Thymus (tissue), 11 donors: ENCODE measurements around the gene EPHB1. TPM values are rescaled to one million over a fixed set of nuclear protein-coding genes. Genes with fewer than 3 reads are reported as not detected.

ENCODE experiments used
- DNase-seq, 9 donors: peaks; one replicate each; pipeline ENCODE4 v3.0.0-alpha.2; 2013; ENCODE audit warnings: low spot score in 9 of 9, low read depth in 6 of 9, missing footprints in 1 of 9
- H3K27ac ChIP-seq, 2 donors: one replicate each; pipeline ENCODE4 v1.5.1; 2013; ENCODE audit warnings: control low read depth in 1 of 2, low read depth in 1 of 2, low read length in 1 of 2, mild to moderate bottlenecking in 1 of 2, moderate library complexity in 1 of 2
- H3K27me3 ChIP-seq, 2 donors: one replicate each; pipeline ENCODE4 v1.5.1; 2013; ENCODE audit warnings: low read length in 1 of 2; ENCODE audit not compliant: control insufficient read depth in 2 of 2, insufficient read depth in 1 of 2
- H3K36me3 ChIP-seq, 2 donors: one replicate each; pipeline ENCODE4 v1.5.1; 2013; ENCODE audit warnings: low read length in 1 of 2, mild to moderate bottlenecking in 1 of 2, moderate library complexity in 1 of 2; ENCODE audit not compliant: control insufficient read depth in 2 of 2, insufficient read depth in 2 of 2
- H3K4me1 ChIP-seq, 2 donors: one replicate each; pipeline ENCODE4 v1.5.1; 2013; ENCODE audit warnings: low read length in 2 of 2; ENCODE audit not compliant: control insufficient read depth in 2 of 2, insufficient read depth in 2 of 2
- H3K4me3 ChIP-seq, 2 donors: one replicate each; pipeline ENCODE4 v1.5.1; 2013; ENCODE audit warnings: low read length in 2 of 2, control low read depth in 1 of 2, mild to moderate bottlenecking in 1 of 2
- H3K9me3 ChIP-seq, 2 donors: one replicate each; pipeline ENCODE4 v1.5.1; 2013; ENCODE audit warnings: low read length in 1 of 2, mild to moderate bottlenecking in 1 of 2; ENCODE audit not compliant: control insufficient read depth in 2 of 2, insufficient read depth in 1 of 2
- WGBS: extraction: QIAGEN DNeasy Blood & Tissue Kit; methylation state at CpG from one replicate; pipeline ENCODE4 v1.1.7; 2013; 5-methylcytosine and 5-hydroxymethylcytosine counted together
- polyA plus RNA-seq: library from polyadenylated mRNA; stranded (reverse); fragments of 200-250 nt; gene quantifications from one replicate; pipeline ENCODE4 v1.2.3, GENCODE V29; 2013
- total RNA-seq: library from RNA; stranded (reverse); fragments of 120-200 nt; gene quantifications from one replicate; pipeline ENCODE4 v1.2.4, GENCODE V29; 2013
- donor health status: healthy.

The EPHB1 gene
- total and polyA plus RNA-seq, 2 donors: 0.46 to 0.66 TPM

- DNase-seq: no peak
- Histone ChIP-seq H3K27me3 (no peaks in the 10 kb centered on the region), H3K27ac (no peak overlapping the region), H3K4me3 (no peak overlapping the region), H3K4me1 (no peaks in the 10 kb centered on the region), H3K9me3 (no peaks in the 10 kb centered on the region), H3K36me3 (no peaks in the 10 kb centered on the region)
- WGBS: 94% methylated on average over 2 of the region's 2 CpGs
These were observed 15.8 kb downstream of the EPHB1 start for GRCh38 chr3:134810850-134811249.

GRCh38 chr3:134813618-134814017 is 18.6 kb downstream of the EPHB1 start:
- Histone ChIP-seq H3K27ac (no peak overlapping the region), H3K27me3 (no peaks in the 10 kb centered on the region), H3K9me3 (no peaks in the 10 kb centered on the region), H3K36me3 (no peaks in the 10 kb centered on the region), H3K4me1 (no peaks in the 10 kb centered on the region), H3K4me3 (no peak overlapping the region)
- DNase-seq: no peak
- 37% methylated on average over 1 of the region's 1 CpG for WGBS

GRCh38 chr3:134815519-134815918 is 20.5 kb downstream of the EPHB1 start:
- Histone ChIP-seq H3K36me3 (no peaks in the 10 kb centered on the region), H3K27ac (no peak overlapping the region), H3K4me1 (no peaks in the 10 kb centered on the region), H3K4me3 (no peak overlapping the region), H3K9me3 (no peaks in the 10 kb centered on the region), H3K27me3 (no peaks in the 10 kb centered on the region)
- 97% methylated on average over 1 of the region's 1 CpG for WGBS
- DNase-seq: no peak

- H3K4me1 ChIP-seq: no peaks in the 10 kb centered on the region
- 90% methylated on average over 7 of the region's 7 CpGs for WGBS
- no peak for DNase-seq
- H3K4me3 ChIP-seq: no peak overlapping the region
- no peaks in the 10 kb centered on the region for H3K9me3 ChIP-seq
- no peaks in the 10 kb centered on the region for H3K27me3 ChIP-seq
- H3K36me3 ChIP-seq: no peaks in the 10 kb centered on the region
- no peak overlapping the region for H3K27ac ChIP-seq
These were observed 21.6 kb downstream of the EPHB1 start for GRCh38 chr3:134816623-134817022.

GRCh38 chr3:134817297-134817696 is 22.2 kb downstream of the EPHB1 start:
- Histone ChIP-seq H3K27ac (no peak overlapping the region), H3K36me3 (no peaks in the 10 kb centered on the region), H3K27me3 (no peaks in the 10 kb centered on the region), H3K4me3 (no peak overlapping the region), H3K4me1 (no peaks in the 10 kb centered on the region), H3K9me3 (no peaks in the 10 kb centered on the region)
- WGBS: 98% methylated on average over 6 of the region's 6 CpGs
- no peak for DNase-seq

- H3K27me3 ChIP-seq: no peaks in the 10 kb centered on the region
- no peaks in the 10 kb centered on the region for H3K36me3 ChIP-seq
- H3K9me3 ChIP-seq: no peaks in the 10 kb centered on the region
- WGBS: 91% methylated on average over 1 of the region's 1 CpG
- H3K4me3 ChIP-seq: no peak overlapping the region
- H3K27ac ChIP-seq: no peak overlapping the region
- no peak for DNase-seq
- no peaks in the 10 kb centered on the region for H3K4me1 ChIP-seq
These were observed 25.9 kb downstream of the EPHB1 start for GRCh38 chr3:134820994-134821393.

GRCh38 chr3:134822090-134822489 is 27.0 kb downstream of the EPHB1 start:
- DNase-seq: no peak
- H3K27ac ChIP-seq: no peak overlapping the region
- H3K27me3 ChIP-seq: no peaks in the 10 kb centered on the region
- no peaks in the 10 kb centered on the region for H3K36me3 ChIP-seq
- no peaks in the 10 kb centered on the region for H3K4me1 ChIP-seq
- H3K4me3 ChIP-seq: no peak overlapping the region
- no peaks in the 10 kb centered on the region for H3K9me3 ChIP-seq
- 91% methylated on average over 4 of the region's 4 CpGs for WGBS

GRCh38 chr3:134823679-134824078 is 28.6 kb downstream of the EPHB1 start:
- no peaks in the 10 kb centered on the region for H3K9me3 ChIP-seq
- H3K4me1 ChIP-seq: no peaks in the 10 kb centered on the region
- no peaks in the 10 kb centered on the region for H3K36me3 ChIP-seq
- no peaks in the 10 kb centered on the region for H3K27me3 ChIP-seq
- WGBS: 83% methylated on average over 2 of the region's 2 CpGs
- H3K27ac ChIP-seq: no peak overlapping the region
- DNase-seq: no peak
- H3K4me3 ChIP-seq: no peak overlapping the region

GRCh38 chr3:134824791-134825190 is 29.7 kb downstream of the EPHB1 start:
- Histone ChIP-seq H3K4me3 (no peak overlapping the region), H3K27ac (no peak overlapping the region), H3K27me3 (no peaks in the 10 kb centered on the region), H3K4me1 (no peaks in the 10 kb centered on the region), H3K36me3 (no peaks in the 10 kb centered on the region), H3K9me3 (no peaks in the 10 kb centered on the region)
- WGBS: 92% methylated on average over 1 of the region's 1 CpG
- no peak for DNase-seq

- DNase-seq: no peak
- no peaks in the 10 kb centered on the region for H3K9me3 ChIP-seq
- H3K27ac ChIP-seq: no peak overlapping the region
- 97% methylated on average over 6 of the region's 6 CpGs for WGBS
- no peak overlapping the region for H3K4me3 ChIP-seq
- H3K36me3 ChIP-seq: no peaks in the 10 kb centered on the region
- no peaks in the 10 kb centered on the region for H3K4me1 ChIP-seq
- no peaks in the 10 kb centered on the region for H3K27me3 ChIP-seq
These were observed 32.2 kb downstream of the EPHB1 start for GRCh38 chr3:134827213-134827612.
